Astrocyte (in vitro differentiated cells and primary cell): ENCODE data around the gene GLB1L2.

Experiments used
- CTCF ChIP-seq: IDR thresholded peaks from 2 replicates; pipeline ENCODE4 v1.5.1; 2011; ENCODE audit warnings: low read depth, mild to moderate bottlenecking, inconsistent platforms, low read length, moderate library complexity; ENCODE audit not compliant: insufficient read depth
- EZH2 ChIP-seq: IDR thresholded peaks from 2 replicates; pipeline ENCODE4 v1.6.1; 2012; ENCODE audit warnings: mild to moderate bottlenecking, low read length, inconsistent platforms; ENCODE audit not compliant: insufficient read depth

GRCh38 chr11:134341805-134342571 is 10.2 kb downstream of the GLB1L2 start:
- TF ChIP-seq CTCF (no peak), EZH2 (no peak)
